Endodermal cell (in vitro differentiated cells): ENCODE measurements around the gene SPACA4. TPM values are rescaled to one million over a fixed set of nuclear protein-coding genes. Genes with fewer than 3 reads are reported as not detected.

Source experiments
- DNase-seq: peaks from one replicate; pipeline ENCODE4 v3.0.0-alpha.2; 2017
- H3K27ac ChIP-seq: 2 replicates; pipeline ENCODE4 v1.5.1; 2013; ENCODE audit warnings: mild to moderate bottlenecking, low read depth, low read length, moderate library complexity
- H3K27me3 ChIP-seq: 2 replicates; pipeline ENCODE4 v1.6.1; 2013; ENCODE audit warnings: mild to moderate bottlenecking, low read length, moderate library complexity; ENCODE audit not compliant: insufficient read depth, control insufficient read depth, poor library complexity, severe bottlenecking
- H3K36me3 ChIP-seq: 2 replicates; pipeline ENCODE4 v1.7.0; 2013; ENCODE audit warnings: mild to moderate bottlenecking, low read length, moderate library complexity; ENCODE audit not compliant: control insufficient read depth, insufficient read depth
- H3K4me1 ChIP-seq: one replicate; pipeline ENCODE4 v1.7.0; 2013; ENCODE audit warnings: low read length; ENCODE audit not compliant: control insufficient read depth, insufficient read depth
- H3K4me3 ChIP-seq: 2 replicates; pipeline ENCODE4 v1.5.1; 2013; ENCODE audit warnings: mild to moderate bottlenecking, low read length, moderate library complexity
- H3K9ac ChIP-seq: 2 replicates; pipeline ENCODE4 v1.6.1; 2013; ENCODE audit warnings: mild to moderate bottlenecking, low read length, moderate library complexity; ENCODE audit not compliant: poor library complexity, severe bottlenecking; ENCODE audit errors: extremely low read depth
- H3K9me3 ChIP-seq: 2 replicates; pipeline ENCODE4 v1.6.1; 2013; ENCODE audit warnings: mild to moderate bottlenecking, low read length, moderate library complexity; ENCODE audit not compliant: control insufficient read depth
- H3K27ac Mint-ChIP-seq: 2 replicates; pipeline ENCODE4 v1.8.0; 2020; ENCODE audit warnings: mixed read lengths
- H3K27me3 Mint-ChIP-seq: 2 replicates; pipeline ENCODE4 v1.8.0; 2021; ENCODE audit warnings: mild to moderate bottlenecking, mixed read lengths; ENCODE audit not compliant: insufficient read depth
- H3K36me3 Mint-ChIP-seq: 2 replicates; pipeline ENCODE4 v1.8.0; 2020; ENCODE audit warnings: low read depth, mixed read lengths
- H3K4me1 Mint-ChIP-seq: 2 replicates; pipeline ENCODE4 v1.8.0; 2020; ENCODE audit warnings: mixed read lengths
- H3K4me3 Mint-ChIP-seq: 2 replicates; pipeline ENCODE4 v1.8.0; 2020; ENCODE audit warnings: mild to moderate bottlenecking, moderate library complexity, mixed read lengths
- H3K9me3 Mint-ChIP-seq: 2 replicates; pipeline ENCODE4 v1.8.0; 2020; ENCODE audit warnings: mild to moderate bottlenecking, mixed read lengths
- WGBS, 2 experiments: methylation state at CpG; one replicate each; pipeline versions ENCODE4 v1.1.5 to v1.1.7; 2013; ENCODE audit warnings: missing lambda C conversion rate in 2 of 2, mixed read lengths in 1 of 2; ENCODE audit not compliant: insufficient coverage in 1 of 2, insufficient read length in 1 of 2; 5-methylcytosine and 5-hydroxymethylcytosine counted together
- total RNA-seq, 2 donors: library from RNA; stranded (reverse); fragmentation: NEBNext Ultra II Directional in 1 of 2; extraction: Animal tissue kit (Norgen Biotek cat#: 25700) in 1 of 2; gene quantifications; 2 replicates in 1 of 2; 3 replicates in 1 of 2; pipeline ENCODE4 v1.2.1, GENCODE V29; 2021
- TF ChIP-seq, protein P1 (sequence below): fragments of 200-600 bp; sonication (generic); conservative IDR thresholded peaks from 2 replicates; pipeline ENCODE4 v1.5.0; 2021; ENCODE audit warnings: antibody characterized with exemption, mild to moderate bottlenecking

The SPACA4 gene
- total RNA-seq, 2 donors from 2014 or later, result not detected

DNA sequence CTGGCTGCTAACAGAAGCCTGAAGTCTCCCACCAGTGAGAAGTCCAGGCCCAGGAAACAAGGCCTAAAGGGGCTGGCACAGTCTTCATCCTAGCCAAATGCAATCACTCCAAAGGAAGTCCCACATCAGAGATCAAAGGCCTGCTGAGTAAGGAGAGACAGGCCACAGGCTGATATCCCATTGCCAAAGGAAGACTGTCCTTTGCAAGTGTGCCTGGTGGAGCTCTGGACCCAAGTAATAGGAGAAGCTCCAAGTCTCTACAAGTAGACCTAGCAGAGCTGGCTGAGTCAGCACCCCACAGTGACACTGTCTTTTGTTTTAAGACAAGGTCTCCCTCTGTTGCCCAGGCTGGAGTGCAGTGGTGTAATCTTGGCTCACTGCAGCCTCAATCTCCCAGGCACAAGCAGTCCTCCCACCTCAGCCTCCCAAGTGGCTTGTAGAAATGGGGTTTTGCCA, 26.2 kb downstream of the SPACA4 start:
- Histone ChIP-seq H3K27ac (no peak overlapping the region), H3K4me3 (no peak overlapping the region), H3K9me3 (no peaks in the 10 kb centered on the region), H3K36me3 (peaks cover 5% of the 10 kb centered on the region), H3K27me3 (peaks cover 11% of the 10 kb centered on the region), H3K4me1 (peaks cover 23% of the 10 kb centered on the region), H3K9ac (no peak overlapping the region)
- DNase-seq, result peak; percentile 42
- no peak overlapping the region for H3K4me3 Mint-ChIP-seq
- H3K4me1 Mint-ChIP-seq, result peaks cover 13% of the 10 kb centered on the region
- peaks cover 17% of the 10 kb centered on the region for H3K27me3 Mint-ChIP-seq
- H3K9me3 Mint-ChIP-seq, result no peaks in the 10 kb centered on the region
- TF ChIP-seq, protein P1, sequence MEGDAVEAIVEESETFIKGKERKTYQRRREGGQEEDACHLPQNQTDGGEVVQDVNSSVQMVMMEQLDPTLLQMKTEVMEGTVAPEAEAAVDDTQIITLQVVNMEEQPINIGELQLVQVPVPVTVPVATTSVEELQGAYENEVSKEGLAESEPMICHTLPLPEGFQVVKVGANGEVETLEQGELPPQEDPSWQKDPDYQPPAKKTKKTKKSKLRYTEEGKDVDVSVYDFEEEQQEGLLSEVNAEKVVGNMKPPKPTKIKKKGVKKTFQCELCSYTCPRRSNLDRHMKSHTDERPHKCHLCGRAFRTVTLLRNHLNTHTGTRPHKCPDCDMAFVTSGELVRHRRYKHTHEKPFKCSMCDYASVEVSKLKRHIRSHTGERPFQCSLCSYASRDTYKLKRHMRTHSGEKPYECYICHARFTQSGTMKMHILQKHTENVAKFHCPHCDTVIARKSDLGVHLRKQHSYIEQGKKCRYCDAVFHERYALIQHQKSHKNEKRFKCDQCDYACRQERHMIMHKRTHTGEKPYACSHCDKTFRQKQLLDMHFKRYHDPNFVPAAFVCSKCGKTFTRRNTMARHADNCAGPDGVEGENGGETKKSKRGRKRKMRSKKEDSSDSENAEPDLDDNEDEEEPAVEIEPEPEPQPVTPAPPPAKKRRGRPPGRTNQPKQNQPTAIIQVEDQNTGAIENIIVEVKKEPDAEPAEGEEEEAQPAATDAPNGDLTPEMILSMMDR, result no peak
- no peak overlapping the region for H3K27ac Mint-ChIP-seq
- H3K36me3 Mint-ChIP-seq, result peaks cover 10% of the 10 kb centered on the region

DNA sequence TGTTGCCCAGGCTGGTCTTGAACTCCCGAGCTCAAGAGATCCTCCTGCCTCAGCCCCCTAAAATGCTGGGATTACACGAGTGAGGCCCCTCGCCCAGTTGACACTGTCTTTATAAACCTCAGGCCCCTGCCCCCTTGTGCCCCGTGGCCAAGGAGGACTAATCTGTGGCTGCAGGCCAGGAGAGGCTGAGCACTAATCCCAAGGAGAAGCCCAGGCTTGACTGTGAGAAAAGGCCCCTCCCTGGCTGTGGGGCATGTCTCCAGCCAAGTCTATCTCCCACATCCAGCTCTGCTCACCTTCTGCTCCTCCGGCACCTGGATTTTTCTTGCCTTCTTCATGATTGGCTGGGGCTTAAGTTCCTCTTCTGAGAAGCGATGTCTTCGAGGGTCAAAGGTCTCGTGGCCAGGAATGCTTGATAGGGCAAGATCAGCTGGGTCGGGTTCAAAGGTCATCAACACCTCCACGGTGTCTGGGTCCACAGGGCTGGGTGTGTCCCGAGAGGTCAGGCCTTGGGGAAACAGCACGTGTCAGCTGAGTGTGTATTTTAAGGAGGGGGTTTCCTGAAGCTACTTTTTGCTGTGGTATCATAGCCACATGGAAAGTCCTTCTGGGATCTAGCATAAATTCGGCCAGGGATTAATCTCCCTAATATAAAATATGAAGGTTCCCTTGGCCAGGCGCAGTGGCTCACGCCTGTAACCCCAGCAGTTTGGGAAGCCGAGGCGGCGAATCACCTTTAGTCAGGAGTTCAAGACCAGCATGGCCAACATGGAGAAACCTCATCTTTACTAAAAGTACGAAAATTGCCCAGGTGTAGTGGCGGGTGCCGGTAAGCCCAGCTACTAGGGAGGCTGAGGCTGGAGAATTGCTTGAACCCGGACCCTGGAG, 26.9 kb downstream of the SPACA4 start:
- Histone ChIP-seq H3K9ac (no peak overlapping the region), H3K36me3 (peaks cover 2% of the 10 kb centered on the region), H3K27me3 (peaks cover 11% of the 10 kb centered on the region), H3K4me1 (peaks cover 18% of the 10 kb centered on the region), H3K27ac (no peak overlapping the region), H3K9me3 (no peaks in the 10 kb centered on the region), H3K4me3 (no peak overlapping the region)
- Mint-ChIP-seq H3K36me3 (peaks cover 10% of the 10 kb centered on the region), H3K9me3 (no peaks in the 10 kb centered on the region), H3K27me3 (peaks cover 22% of the 10 kb centered on the region), H3K4me3 (no peak overlapping the region), H3K27ac (peak overlapping the region; percentile 39), H3K4me1 (peaks cover 14% of the 10 kb centered on the region)
- 88 to 92% methylated on average over 19 to 22 of the region's 22 CpGs for WGBS, 2 experiments
- peak; percentile 56 for DNase-seq
- TF ChIP-seq, protein P1, result no peak

DNA sequence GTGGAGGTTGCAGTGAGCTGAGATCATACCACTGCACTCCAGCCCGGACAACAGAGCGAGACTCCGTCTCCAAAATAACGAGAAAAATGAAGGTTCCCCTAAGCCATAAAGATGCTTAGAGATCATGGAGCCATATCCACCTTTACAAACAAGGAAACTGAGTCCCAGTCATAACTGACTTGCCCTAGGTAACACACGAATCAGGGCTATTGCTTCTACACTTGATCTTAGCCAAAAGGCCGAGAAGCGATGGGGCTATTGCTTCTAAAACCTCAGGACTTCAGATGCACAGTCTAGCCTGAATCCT, 27.4 kb downstream of the SPACA4 start:
- Histone ChIP-seq H3K4me3 (no peak overlapping the region), H3K27me3 (peaks cover 11% of the 10 kb centered on the region), H3K9ac (no peak overlapping the region), H3K27ac (no peak overlapping the region), H3K9me3 (no peaks in the 10 kb centered on the region), H3K36me3 (no peaks in the 10 kb centered on the region), H3K4me1 (peaks cover 18% of the 10 kb centered on the region)
- Mint-ChIP-seq H3K4me3 (peak overlapping the region; percentile 43), H3K36me3 (peaks cover 6% of the 10 kb centered on the region), H3K27ac (peak overlapping the region; percentile 59), H3K27me3 (peaks cover 26% of the 10 kb centered on the region), H3K4me1 (peaks cover 19% of the 10 kb centered on the region), H3K9me3 (peaks cover 1% of the 10 kb centered on the region)
- TF ChIP-seq, protein P1, result no peak
- DNase-seq, result no peak
- 87 to 88% methylated on average over 6 to 7 of the region's 7 CpGs for WGBS, 2 experiments
